GM12891 (cell line): ENCODE results near the gene NADSYN1.

Source experiments
- POLR2A ChIP-seq: IDR thresholded peaks from 2 replicates; pipeline ENCODE4 v1.6.1; 2011; ENCODE audit warnings: low read depth, low read length, control low read depth
- POLR2AphosphoS5 ChIP-seq: IDR thresholded peaks from 2 replicates; pipeline ENCODE4 v1.6.1; 2011; ENCODE audit warnings: low read depth, low read length, control low read depth
- TAF1 ChIP-seq: IDR thresholded peaks from 2 replicates; pipeline ENCODE4 v1.6.1; 2011; ENCODE audit warnings: low read depth, low read length, control low read depth

DNA sequence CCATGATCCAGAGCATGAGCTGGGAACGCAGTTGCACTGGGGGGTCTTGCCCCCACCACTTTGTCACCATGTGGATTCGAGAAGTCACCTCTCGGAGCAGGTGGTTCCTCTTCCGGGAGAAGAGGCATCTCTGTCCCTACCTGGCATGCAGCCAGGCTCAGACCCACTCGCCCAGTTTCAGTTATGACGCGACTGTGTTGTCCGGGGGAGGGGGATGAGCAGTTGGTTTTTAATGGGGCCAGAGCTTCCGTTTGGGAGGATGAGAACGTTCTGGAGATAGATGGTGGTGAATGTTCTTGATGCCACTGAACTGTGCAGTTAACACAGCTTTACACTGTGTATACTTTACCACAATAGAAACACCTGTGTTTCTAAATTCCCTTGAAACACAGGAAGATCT, 46.3 kb upstream of the NADSYN1 start:
- no peak for TF ChIP-seq TAF1
- TF ChIP-seq POLR2A: no peak
- TF ChIP-seq POLR2AphosphoS5: no peak
